Keratinocyte (primary cell): ENCODE measurements around the gene PARP9.

Experiments
- CTCF ChIP-seq, 3 experiments: IDR thresholded peaks in 1 of 3; conservative IDR thresholded peaks in 1 of 3; optimal IDR thresholded peaks in 1 of 3; 2 replicates in 2 of 3; 3 replicates in 1 of 3; pipeline versions ENCODE3 to v1.5.1; 2011; ENCODE audit warnings: low read length in 3 of 3, mild to moderate bottlenecking in 3 of 3, moderate library complexity in 2 of 3, control low read depth in 1 of 3, inconsistent platforms in 1 of 3; ENCODE audit not compliant: insufficient read depth in 2 of 3; ENCODE audit errors: extremely low read depth in 1 of 3
- EZH2 ChIP-seq: IDR thresholded peaks from one replicate; pipeline ENCODE4 v1.6.1; 2012; ENCODE audit warnings: inconsistent platforms, mild to moderate bottlenecking, low read length, moderate library complexity

GRCh38 chr3:122512284-122512683 is 51.8 kb downstream of the PARP9 start:
- TF ChIP-seq CTCF (optimal IDR thresholded peaks at IDR 0.05 in 1 of 3, IDR thresholded peaks at IDR 0.05 in 1 of 3, conservative IDR thresholded peaks at IDR 0.05 in 1 of 3; ENCODE audit: extremely low read depth in 1 of 3, insufficient read depth in 2 of 3, low read length in 3 of 3) (no peak), EZH2 (no peak)
